GM18505 (cell line): ENCODE data around the gene YPEL4.

Source experiments
- ATAC-seq: cut with Tn5 transposase; IDR thresholded peaks from one replicate; pipeline ENCODE4 v1.9.1; 2021; ENCODE audit not compliant: unreplicated experiment
- POLR2A ChIP-seq: IDR thresholded peaks from 4 replicates; pipeline ENCODE4 v1.6.1; 2011; ENCODE audit warnings: borderline replicate concordance; ENCODE audit not compliant: insufficient read depth, insufficient read length; ENCODE audit errors: extremely low read depth

The YPEL4 gene

GRCh38 chr11:57599381-57599780 lies 50.3 kb downstream of the YPEL4 start:
- no peak for TF ChIP-seq POLR2A
- no peak for ATAC-seq

- TF ChIP-seq POLR2A = no peak
- ATAC-seq = no peak
Observed at GRCh38 chr11:57598831-57599155, 50.9 kb downstream of the YPEL4 start.

- TF ChIP-seq POLR2A = no peak
Observed at GRCh38 chr11:57597916-57598830, 51.5 kb downstream of the YPEL4 start.

GRCh38 chr11:57597461-57597915 lies 52.2 kb downstream of the YPEL4 start, which contains the start of gene SERPING1:
Gene SERPING1 (plus strand): TSS chr11:57597685. CDS start chr11:57598271, 586 bp downstream.
- no peak for TF ChIP-seq POLR2A
- no peak for ATAC-seq

More at GRCh38 chr11:57597916-57598830, 51.5 kb downstream of the YPEL4 start:
- ATAC-seq = no peak

GRCh38 chr11:57596266-57596885 lies 53.3 kb downstream of the YPEL4 start:
- no peak for ATAC-seq
- TF ChIP-seq POLR2A = no peak
